PFSK-1 (cell line): ENCODE results near the gene SORT1.

Source experiments
- FOXP2 ChIP-seq: optimal IDR thresholded peaks from 2 replicates; pipeline ENCODE3; 2011; ENCODE audit warnings: borderline replicate concordance, control low read depth, inconsistent platforms; ENCODE audit not compliant: insufficient read depth; ENCODE audit errors: extremely low read length, extremely low read depth
- POLR2AphosphoS5 ChIP-seq: IDR thresholded peaks from 2 replicates; pipeline ENCODE4 v1.6.1; 2012; ENCODE audit warnings: low read depth, mild to moderate bottlenecking, control low read depth, low read length, moderate library complexity
- SIN3A ChIP-seq: IDR thresholded peaks from 2 replicates; pipeline ENCODE4 v1.6.1; 2012; ENCODE audit warnings: mild to moderate bottlenecking, low read length, moderate library complexity, borderline replicate concordance; ENCODE audit not compliant: insufficient read depth
- TAF1 ChIP-seq: IDR thresholded peaks from 2 replicates; pipeline ENCODE4 v1.6.1; 2012; ENCODE audit warnings: low read length, control low read depth, borderline replicate concordance; ENCODE audit not compliant: insufficient read depth
- TF ChIP-seq, protein P1 (sequence below), 2 experiments: IDR thresholded peaks; 2 replicates each; pipeline versions ENCODE4 v1.6.1 to v1.8.0; 2011 to 2012; ENCODE audit warnings: low read depth in 2 of 2, low read length in 2 of 2, control low read depth in 1 of 2, inconsistent platforms in 1 of 2, mild to moderate bottlenecking in 1 of 2, moderate library complexity in 1 of 2; ENCODE audit not compliant: insufficient read depth in 1 of 2

Gene SORT1

DNA sequence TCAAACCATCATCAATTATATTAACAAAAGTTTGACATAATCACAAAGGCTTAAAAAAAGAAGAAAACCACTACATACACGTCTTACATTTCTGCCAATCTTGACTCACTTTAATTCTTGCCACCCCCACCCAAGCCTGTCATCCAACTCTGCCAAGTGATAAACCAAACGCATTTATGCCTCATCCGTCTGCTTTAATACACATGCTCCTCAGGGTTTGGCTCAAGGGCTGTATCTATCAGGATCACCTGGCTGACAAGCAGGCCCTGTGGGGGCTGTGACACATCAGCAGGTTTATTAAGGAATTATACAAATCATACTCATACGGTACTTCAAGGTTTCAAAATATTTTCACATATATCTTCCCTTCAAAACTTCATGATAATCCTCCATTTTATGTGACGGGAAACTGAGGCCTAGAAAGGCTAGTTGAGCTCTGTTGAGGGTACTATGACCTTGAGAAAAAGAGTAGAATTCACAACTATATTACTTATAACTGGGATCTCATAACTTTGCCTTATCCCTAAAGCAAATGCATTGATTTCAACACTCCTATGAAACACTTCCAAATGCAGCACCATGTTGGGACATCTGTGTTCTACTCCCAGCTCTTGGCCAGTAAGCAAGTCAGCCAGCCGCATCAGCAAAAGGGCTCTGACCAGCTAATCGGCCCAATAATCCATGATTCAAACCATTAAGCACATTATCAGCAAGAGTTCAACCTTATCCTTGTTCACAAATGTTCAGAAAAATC lies 8.7 kb downstream of the SORT1 start:
- TF ChIP-seq FOXP2 (no peak), SIN3A (no peak), TAF1 (no peak), POLR2AphosphoS5 (no peak)
- TF ChIP-seq, protein P1, sequence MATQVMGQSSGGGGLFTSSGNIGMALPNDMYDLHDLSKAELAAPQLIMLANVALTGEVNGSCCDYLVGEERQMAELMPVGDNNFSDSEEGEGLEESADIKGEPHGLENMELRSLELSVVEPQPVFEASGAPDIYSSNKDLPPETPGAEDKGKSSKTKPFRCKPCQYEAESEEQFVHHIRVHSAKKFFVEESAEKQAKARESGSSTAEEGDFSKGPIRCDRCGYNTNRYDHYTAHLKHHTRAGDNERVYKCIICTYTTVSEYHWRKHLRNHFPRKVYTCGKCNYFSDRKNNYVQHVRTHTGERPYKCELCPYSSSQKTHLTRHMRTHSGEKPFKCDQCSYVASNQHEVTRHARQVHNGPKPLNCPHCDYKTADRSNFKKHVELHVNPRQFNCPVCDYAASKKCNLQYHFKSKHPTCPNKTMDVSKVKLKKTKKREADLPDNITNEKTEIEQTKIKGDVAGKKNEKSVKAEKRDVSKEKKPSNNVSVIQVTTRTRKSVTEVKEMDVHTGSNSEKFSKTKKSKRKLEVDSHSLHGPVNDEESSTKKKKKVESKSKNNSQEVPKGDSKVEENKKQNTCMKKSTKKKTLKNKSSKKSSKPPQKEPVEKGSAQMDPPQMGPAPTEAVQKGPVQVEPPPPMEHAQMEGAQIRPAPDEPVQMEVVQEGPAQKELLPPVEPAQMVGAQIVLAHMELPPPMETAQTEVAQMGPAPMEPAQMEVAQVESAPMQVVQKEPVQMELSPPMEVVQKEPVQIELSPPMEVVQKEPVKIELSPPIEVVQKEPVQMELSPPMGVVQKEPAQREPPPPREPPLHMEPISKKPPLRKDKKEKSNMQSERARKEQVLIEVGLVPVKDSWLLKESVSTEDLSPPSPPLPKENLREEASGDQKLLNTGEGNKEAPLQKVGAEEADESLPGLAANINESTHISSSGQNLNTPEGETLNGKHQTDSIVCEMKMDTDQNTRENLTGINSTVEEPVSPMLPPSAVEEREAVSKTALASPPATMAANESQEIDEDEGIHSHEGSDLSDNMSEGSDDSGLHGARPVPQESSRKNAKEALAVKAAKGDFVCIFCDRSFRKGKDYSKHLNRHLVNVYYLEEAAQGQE (IDR thresholded peaks at IDR 0.05; ENCODE audit: insufficient read depth in 1 of 2, low read depth in 2 of 2, low read length in 2 of 2): no peak

DNA sequence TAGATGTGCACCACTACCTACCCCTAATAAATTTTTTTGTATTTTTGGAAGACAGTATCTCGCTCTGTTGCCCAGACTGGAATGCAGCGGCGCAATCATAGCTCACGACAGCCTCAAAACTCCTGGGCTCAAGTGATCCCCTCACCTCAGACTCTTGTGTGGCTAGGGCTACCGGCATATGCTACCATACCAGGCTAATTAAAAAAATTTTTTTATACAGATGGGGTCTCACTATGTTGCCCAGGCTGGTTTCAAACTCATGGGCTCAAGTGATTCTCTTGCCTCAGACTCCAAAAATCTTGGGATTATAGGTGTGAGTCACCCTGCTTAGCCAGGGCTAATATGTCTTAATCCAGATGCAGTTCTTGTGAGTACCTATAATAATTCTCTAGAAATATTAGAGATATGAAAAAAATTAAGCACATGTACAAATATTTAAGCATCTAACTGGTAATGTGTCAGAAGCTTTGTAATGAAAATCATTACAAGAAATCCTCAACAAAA lies 9.5 kb downstream of the SORT1 start:
- TF ChIP-seq SIN3A: no peak
- no peak for TF ChIP-seq POLR2AphosphoS5
- TF ChIP-seq TAF1: no peak
- no peak for TF ChIP-seq FOXP2
- TF ChIP-seq, protein P1 (IDR thresholded peaks at IDR 0.05; ENCODE audit: insufficient read depth in 1 of 2, low read depth in 2 of 2, low read length in 2 of 2): no peak

GRCh38 chr1:109386054-109386717 lies 11.5 kb downstream of the SORT1 start:
- TF ChIP-seq FOXP2 (no peak), SIN3A (no peak), TAF1 (no peak), POLR2AphosphoS5 (no peak)
- TF ChIP-seq, protein P1 (IDR thresholded peaks at IDR 0.05; ENCODE audit: insufficient read depth in 1 of 2, low read depth in 2 of 2, low read length in 2 of 2): no peak

DNA sequence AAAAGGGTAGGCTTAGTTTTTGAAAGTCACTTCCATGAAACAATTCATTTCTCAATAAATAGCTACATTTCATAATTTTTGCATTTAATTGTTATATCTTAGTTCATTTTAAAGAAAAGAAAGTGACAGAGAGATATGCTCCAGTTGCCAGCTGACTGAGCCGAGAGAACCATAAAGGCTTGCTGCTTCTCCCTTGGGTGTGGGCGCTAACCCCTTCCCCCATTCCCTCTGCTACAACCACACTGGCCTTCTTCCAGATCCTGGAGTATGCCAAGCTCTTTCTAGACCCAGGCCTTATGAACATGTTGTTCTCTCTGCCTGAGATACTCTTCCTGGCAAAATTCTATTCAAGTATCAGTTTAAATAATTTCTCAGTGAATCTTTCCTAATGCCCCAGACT lies 12.3 kb downstream of the SORT1 start:
- TF ChIP-seq FOXP2: no peak
- TF ChIP-seq, protein P1 (IDR thresholded peaks at IDR 0.05; ENCODE audit: insufficient read depth in 1 of 2, low read depth in 2 of 2, low read length in 2 of 2): no peak
